Gastroesophageal sphincter (tissue), 4 donors: ENCODE results near the gene ISOC2. TPM values are rescaled to one million over a fixed set of nuclear protein-coding genes. Genes with fewer than 3 reads are reported as not detected.

Source experiments
- ATAC-seq: fragments of 150-250 bp; one replicate; pipeline ENCODE4 v1.9.1; 2016; ENCODE audit warnings: mild to moderate bottlenecking, moderate library complexity
- H3K27ac ChIP-seq, 4 donors: fragments of 200-600 bp; sonication (generic) in 3 of 4; 1 replicate in 3 of 4; 2 replicates in 1 of 4; pipeline ENCODE4 v1.5.1; 2016 to 2019
- H3K27me3 ChIP-seq: fragments of 200-600 bp; sonication (generic); one replicate; pipeline ENCODE4 v1.5.1; 2019
- H3K36me3 ChIP-seq, 2 donors: fragments of 200-600 bp; sonication (generic); one replicate each; pipeline ENCODE4 v1.5.1; 2019; ENCODE audit warnings: control low read depth in 1 of 2
- H3K4me1 ChIP-seq, 3 donors: fragments of 200-600 bp; sonication (generic); 1 replicate in 2 of 3; 2 replicates in 1 of 3; pipeline ENCODE4 v1.5.1; 2016 to 2019; ENCODE audit warnings: control low read depth in 2 of 3
- H3K4me3 ChIP-seq, 2 donors: fragments of 200-600 bp; sonication (generic); one replicate each; pipeline ENCODE4 v1.5.1; 2019; ENCODE audit warnings: mild to moderate bottlenecking in 1 of 2, moderate library complexity in 1 of 2
- H3K9me3 ChIP-seq, 3 donors: fragments of 200-600 bp; sonication (generic); one replicate each; pipeline ENCODE4 v1.5.1; 2017 to 2019; ENCODE audit warnings: control low read depth in 2 of 3
- CTCF ChIP-seq, 4 experiments: fragments of 200-600 bp in 2 of 4; fragments of 450-650 bp in 2 of 4; sonication (generic) in 1 of 4; IDR thresholded peaks; one replicate each; pipeline ENCODE4 v1.5.1; 2017 to 2019; ENCODE audit warnings: antibody characterized with exemption in 4 of 4, mild to moderate bottlenecking in 2 of 4, moderate library complexity in 2 of 4
- EP300 ChIP-seq: sonication (generic); formaldehyde crosslinking; IDR thresholded peaks from one replicate; pipeline ENCODE4 v1.6.1; 2017; ENCODE audit warnings: antibody characterized with exemption, mild to moderate bottlenecking
- POLR2A ChIP-seq, 2 donors: fragments of 450-650 bp; IDR thresholded peaks; one replicate each; pipeline ENCODE4 v1.6.1; 2017; ENCODE audit warnings: antibody characterized with exemption in 2 of 2, mild to moderate bottlenecking in 2 of 2, moderate library complexity in 1 of 2
- POLR2AphosphoS5 ChIP-seq: sonication (generic); formaldehyde crosslinking; IDR thresholded peaks from one replicate; pipeline ENCODE4 v1.6.1; 2017; ENCODE audit warnings: antibody characterized with exemption
- WGBS, 2 donors: methylation state at CpG; one replicate each; pipeline ENCODE4 v1.1.5; 2018; ENCODE audit warnings: low coverage in 1 of 2; 5-methylcytosine and 5-hydroxymethylcytosine counted together
- total RNA-seq, 4 donors: library from RNA; depleted of rRNA; stranded (reverse); fragments of >200 nt; gene quantifications; one replicate each; pipeline ENCODE4 v1.1.0, GENCODE V29; 2016

Gene ISOC2
- total RNA-seq, 4 donors from 2014 or later: 39.0 to 78.5 (median 63.8) TPM

DNA sequence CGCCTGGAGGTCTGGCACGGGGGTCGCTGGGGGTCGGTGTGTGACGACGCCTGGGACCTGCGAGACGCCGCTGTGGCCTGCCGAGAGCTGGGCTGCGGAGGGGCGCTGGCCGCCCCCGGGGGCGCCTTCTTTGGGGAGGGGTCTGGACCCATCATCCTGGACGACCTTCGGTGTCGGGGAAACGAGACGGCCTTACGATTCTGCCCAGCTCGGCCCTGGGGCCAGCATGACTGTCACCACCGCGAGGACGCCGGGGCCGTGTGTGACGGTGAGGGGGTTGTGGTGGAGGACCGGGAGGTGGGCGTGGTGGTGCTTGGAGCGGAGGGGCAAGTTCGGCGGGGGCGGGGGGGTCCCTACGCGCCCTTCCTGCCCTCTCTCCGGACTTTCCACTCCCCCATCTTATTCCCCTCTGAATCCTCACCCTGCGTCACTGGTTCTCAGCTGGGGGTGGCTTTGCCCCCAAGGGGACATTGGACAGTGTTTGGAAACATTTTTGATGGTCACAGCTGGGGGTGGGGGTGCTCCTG, 32.3 kb upstream of the ISOC2 start:
- Histone ChIP-seq H3K36me3 (peaks cover 0 to 4% of the 10 kb centered on the region in 2 donors), H3K27me3 (no peaks in the 10 kb centered on the region), H3K4me1 (peaks cover 0 to 67% (median 14%) of the 10 kb centered on the region in 3 donors), H3K9me3 (no peaks in the 10 kb centered on the region), H3K4me3 (peak overlapping the region in 1 of 2 donors; percentile 36), H3K27ac (peak overlapping the region in 3 of 4 donors; percentile 47 to 96 (median 95))
- 44% methylated on average over 8 of the region's 38 CpGs; no CpG with 5 or more reads in 1 of the 2 donors for WGBS, 2 donors
- no peak for ATAC-seq
- TF ChIP-seq CTCF (IDR thresholded peaks at IDR 0.05) (no peak), EP300 (no peak), POLR2AphosphoS5 (no peak), POLR2A (IDR thresholded peaks at IDR 0.05) (no peak)

DNA sequence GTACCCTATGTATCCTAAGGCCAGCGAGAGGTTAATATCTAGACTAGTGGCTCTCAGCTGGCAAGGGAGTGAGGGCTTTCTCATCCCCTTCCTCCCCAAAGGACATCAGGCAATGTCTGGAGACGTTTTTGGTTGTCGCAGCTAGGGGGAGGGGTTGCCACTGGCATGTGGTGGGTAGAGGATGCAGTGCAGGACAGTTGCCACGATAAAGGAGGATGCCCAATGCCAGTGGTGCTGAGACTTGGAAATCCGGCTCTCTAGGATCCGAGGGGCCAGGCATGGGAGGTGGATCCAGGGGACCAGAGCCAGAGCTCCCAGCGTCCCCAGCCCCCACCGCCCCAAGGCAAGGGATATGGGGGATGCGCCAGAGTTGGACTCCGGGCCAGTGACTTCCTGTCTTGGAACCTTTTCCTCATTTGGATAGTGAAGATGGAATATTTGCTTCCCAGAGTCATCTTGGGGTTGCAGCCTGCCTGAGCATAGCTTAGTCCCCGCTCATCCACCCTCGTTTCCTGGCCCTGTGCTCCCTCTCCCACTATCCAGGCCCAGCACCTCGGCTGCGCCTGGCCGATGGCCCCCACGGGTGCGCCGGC, 31.7 kb upstream of the ISOC2 start:
- no peak for TF ChIP-seq EP300
- no peak for TF ChIP-seq POLR2AphosphoS5
- no peak for TF ChIP-seq POLR2A (IDR thresholded peaks at IDR 0.05)
- no peak for TF ChIP-seq CTCF (IDR thresholded peaks at IDR 0.05)
- ATAC-seq: no peak
- Histone ChIP-seq H3K27me3 (no peaks in the 10 kb centered on the region), H3K4me1 (peaks cover 0 to 67% (median 17%) of the 10 kb centered on the region in 3 donors), H3K27ac (peak overlapping the region in 3 of 4 donors; percentile 47 to 96 (median 95)), H3K36me3 (peaks cover 0 to 3% of the 10 kb centered on the region in 2 donors), H3K4me3 (peak overlapping the region in 1 of 2 donors; percentile 36), H3K9me3 (no peaks in the 10 kb centered on the region)
- WGBS, 2 donors: 10 to 33% methylated on average over 2 to 3 of the region's 18 CpGs

DNA sequence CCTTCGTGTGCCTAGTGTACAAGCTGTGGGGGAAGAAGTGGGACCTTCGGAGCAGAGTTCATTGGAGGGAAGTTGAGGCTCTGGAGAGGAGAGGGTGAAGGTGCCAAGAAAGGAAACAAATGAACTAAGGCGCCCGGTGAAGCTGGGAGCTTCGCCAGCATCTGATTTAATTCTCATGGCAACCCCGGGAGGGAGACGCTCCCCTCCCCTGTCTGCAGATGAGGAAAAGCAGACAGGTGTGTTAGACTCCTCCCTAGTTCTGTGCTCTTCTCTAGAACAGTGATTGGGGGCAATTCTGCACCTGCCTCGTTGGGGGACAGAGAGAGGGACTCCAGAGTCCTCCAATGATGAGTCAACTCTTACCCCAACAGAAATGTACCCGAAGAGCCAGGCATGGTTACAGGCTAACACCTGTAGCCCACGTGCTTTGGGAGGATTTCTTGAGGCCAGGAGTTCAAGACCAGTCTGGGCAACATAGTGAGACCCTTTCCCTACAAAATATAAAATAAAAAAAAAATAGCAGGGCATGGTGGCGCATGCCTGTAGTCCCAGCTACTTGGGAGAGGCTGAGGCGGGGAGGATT, 31.0 kb upstream of the ISOC2 start:
- no peaks in the 10 kb centered on the region for H3K9me3 ChIP-seq
- no peak overlapping the region for H3K4me3 ChIP-seq
- H3K27me3 ChIP-seq: no peaks in the 10 kb centered on the region
- peaks cover 0 to 74% (median 24%) of the 10 kb centered on the region in 3 donors for H3K4me1 ChIP-seq
- peak overlapping the region in 3 of 4 donors; percentile 95 to 99 (median 96) for H3K27ac ChIP-seq
- TF ChIP-seq POLR2AphosphoS5: no peak
- TF ChIP-seq CTCF (IDR thresholded peaks at IDR 0.05): no peak
- TF ChIP-seq EP300: no peak
- no peak for TF ChIP-seq POLR2A (IDR thresholded peaks at IDR 0.05)
- no peaks in the 10 kb centered on the region for H3K36me3 ChIP-seq
- WGBS, 2 donors: 20 to 28% methylated on average over 6 to 7 of the region's 12 CpGs
- ATAC-seq: no peak

- Histone ChIP-seq H3K9me3 (no peaks in the 10 kb centered on the region), H3K36me3 (no peaks in the 10 kb centered on the region), H3K4me3 (no peak overlapping the region), H3K4me1 (peaks cover 0 to 81% (median 31%) of the 10 kb centered on the region in 3 donors), H3K27me3 (no peaks in the 10 kb centered on the region), H3K27ac (peak overlapping the region; percentile 5 to 99 (median 96))
- WGBS, 2 donors: 30 to 40% methylated on average over 2 of the region's 24 CpGs
- TF ChIP-seq EP300: no peak
- no peak for TF ChIP-seq POLR2A (IDR thresholded peaks at IDR 0.05)
- TF ChIP-seq POLR2AphosphoS5: no peak
- no peak for TF ChIP-seq CTCF (IDR thresholded peaks at IDR 0.05)
- no peak for ATAC-seq
Observed at GRCh38 chr19:55491546-55492360, 30.3 kb upstream of the ISOC2 start.
